K562 (cell line): ENCODE measurements around the gene ZBTB20. TPM values are rescaled to one million over a fixed set of nuclear protein-coding genes. Genes with fewer than 3 reads are reported as not detected.

Experiments
- ATAC-seq: fragments of 200-7000 bp; cut with Tn5 transposase; 3 replicates; pipeline ENCODE4 v1.9.1; 2020; ENCODE audit warnings: moderate library complexity
- BruUV-seq: library from RNA; stranded (reverse); fragments of 400-500 nt; replicated peaks from 2 replicates; lab custom pipeline; 2021; lab: Mats Ljungman, UMichigan
- CTCF ChIA-PET: fragments of 300-600 bp; formaldehyde crosslinking; extraction: SDS; loops from one replicate; lab custom pipeline; 2021; ENCODE audit warnings: low intra/inter-chr PET ratio; lab: Yijun Ruan, JAX
- POLR2A ChIA-PET: fragments of 300-600, 350-650 bp; sonication (Branson Sonifier 250); formaldehyde crosslinking; extraction: SDS; loops from one replicate; lab custom pipeline; 2021; ENCODE audit warnings: antibody characterized with exemption, inconsistent platforms; lab: Yijun Ruan, JAX
- DNase-seq, 4 experiments: peaks; one replicate each; pipeline versions ENCODE4 v3.0.0 to v3.0.0-alpha.2; 2011 to 2018; ENCODE audit warnings: low spot score in 3 of 4, mixed read lengths in 3 of 4; ENCODE audit errors: extremely low read depth in 1 of 4
- FAIRE-seq: peaks from 2 replicates; lab custom pipeline; 2011; peaks lifted over from hg19 to GRCh38; lab: Jason Lieb, UNC
- H2AFZ ChIP-seq: 2 replicates; pipeline ENCODE4 v1.6.0; 2011; ENCODE audit warnings: low read depth, low read length, control low read depth, inconsistent platforms
- H3K27ac ChIP-seq: fragments of 200-600 bp; 3 replicates; pipeline ENCODE4 v1.8.0; 2011; ENCODE audit warnings: low read depth, mild to moderate bottlenecking, control low read depth, inconsistent platforms, low read length, moderate library complexity, mixed read lengths; ENCODE audit errors: extremely low read depth
- H3K27me3 ChIP-seq, 2 experiments: fragments of 300-600 bp in 1 of 2; 2 replicates in 1 of 2; 3 replicates in 1 of 2; pipeline versions ENCODE4 v1.6.0 to v1.8.0; 2011; ENCODE audit warnings: inconsistent platforms in 2 of 2, low read length in 2 of 2, mild to moderate bottlenecking in 1 of 2, mixed read lengths in 1 of 2, moderate library complexity in 1 of 2; ENCODE audit not compliant: control insufficient read depth in 2 of 2, insufficient read depth in 2 of 2
- H3K36me3 ChIP-seq: fragments of 300-600 bp; 3 replicates; pipeline ENCODE4 v1.8.0; 2011; ENCODE audit warnings: mild to moderate bottlenecking, low read length, inconsistent platforms; ENCODE audit not compliant: control insufficient read depth, insufficient read depth
- H3K4me1 ChIP-seq, 2 experiments: fragments of 200-600 bp in 1 of 2; replicated peaks in 1 of 2; 2 replicates in 1 of 2; 3 replicates in 1 of 2; pipeline versions ENCODE4 v1.5.1 to v1.8.0; 2011; ENCODE audit warnings: inconsistent platforms in 2 of 2, low read length in 2 of 2, mild to moderate bottlenecking in 1 of 2, mixed read lengths in 1 of 2, moderate library complexity in 1 of 2; ENCODE audit not compliant: control insufficient read depth in 2 of 2, insufficient read depth in 2 of 2
- H3K4me2 ChIP-seq: 2 replicates; pipeline ENCODE4 v1.6.1; 2011; ENCODE audit warnings: low read length, control low read depth, inconsistent platforms, mixed read lengths; ENCODE audit not compliant: insufficient read depth
- H3K4me3 ChIP-seq: fragments of 200-600 bp; sonication (generic), shearing (Covaris generic); 2 replicates; pipeline ENCODE4 v1.5.1; 2016; ENCODE audit warnings: control low read depth, inconsistent platforms
- H3K79me2 ChIP-seq: fragments of 200-600 bp; 3 replicates; pipeline ENCODE4 v1.8.0; 2011; ENCODE audit warnings: low read length, inconsistent platforms; ENCODE audit not compliant: control insufficient read depth, insufficient read depth
- H3K9ac ChIP-seq, 2 experiments: 2 replicates each; pipeline versions ENCODE4 v1.6.0 to v1.6.1; 2011; ENCODE audit warnings: low read depth in 2 of 2, low read length in 2 of 2, control low read depth in 1 of 2, inconsistent platforms in 1 of 2, mild to moderate bottlenecking in 1 of 2, mixed read lengths in 1 of 2; ENCODE audit not compliant: insufficient read depth in 1 of 2
- H3K9me1 ChIP-seq: one replicate; pipeline ENCODE4 v1.6.0; 2011; ENCODE audit warnings: inconsistent platforms, mild to moderate bottlenecking, low read length, moderate library complexity; ENCODE audit not compliant: control insufficient read depth, insufficient read depth
- H3K9me3 ChIP-seq: replicated peaks from 2 replicates; pipeline ENCODE4 v1.5.1; 2011; ENCODE audit warnings: low read depth, low read length, inconsistent platforms; ENCODE audit not compliant: control insufficient read depth, insufficient read depth
- H4K20me1 ChIP-seq: replicated peaks from 2 replicates; pipeline ENCODE4 v1.6.1; 2011; ENCODE audit warnings: low read length, inconsistent platforms, mixed read lengths; ENCODE audit not compliant: control insufficient read depth, insufficient read depth
- ETV5 ChIP-seq: sonication (generic); formaldehyde crosslinking; IDR thresholded peaks from 2 replicates; pipeline ENCODE4 v1.4.0; 2020; ENCODE audit warnings: low read depth, mild to moderate bottlenecking, missing genetic modification reagents
- JUNB ChIP-seq: fragments of 450-650 bp; formaldehyde crosslinking; conservative IDR thresholded peaks from 2 replicates; pipeline ENCODE4 v1.4.0; 2020; ENCODE audit warnings: mild to moderate bottlenecking
- LCOR ChIP-seq: sonication (generic); formaldehyde crosslinking; IDR thresholded peaks from 2 replicates; pipeline ENCODE4 v1.8.0; 2022; ENCODE audit warnings: mild to moderate bottlenecking, missing genetic modification reagents
- MCM3 ChIP-seq: fragments of 450-650 bp; IDR thresholded peaks from 2 replicates; pipeline ENCODE4 v1.6.1; 2016
- POLR2A ChIP-seq: fragments of 450-650 bp; conservative IDR thresholded peaks from 2 replicates; pipeline ENCODE4 v1.6.1; 2016
- SMAD2 ChIP-seq: fragments of 150-350 bp; IDR thresholded peaks from 2 replicates; pipeline ENCODE4 v1.6.1; 2014; ENCODE audit warnings: low read depth, mild to moderate bottlenecking, low read length
- ZNF124 ChIP-seq: sonication (generic); formaldehyde crosslinking; IDR thresholded peaks from 2 replicates; pipeline ENCODE4 v1.8.1; 2022; ENCODE audit warnings: missing genetic modification reagents
- WGBS: fragments of 100-300 bp; shearing (Covaris generic); methylation state at CpG from one replicate; pipeline ENCODE4 v1.1.6; 2016; ENCODE audit warnings: low coverage, mixed read lengths; ENCODE audit not compliant: insufficient coverage; ENCODE audit errors: missing lambda C conversion rate; 5-methylcytosine and 5-hydroxymethylcytosine counted together
- in situ Hi-C: fragments of 300-500 bp; cut with MboI; formaldehyde crosslinking; loops from 4 replicates; pipeline ENCODE4 v1.15.0; 2018; ENCODE audit warnings: inconsistent platforms, mixed read lengths
- intact Hi-C: fragments of 100-400 bp; cut with micrococcal nuclease; formaldehyde crosslinking; loops from 2 replicates; pipeline ENCODE4 v1.14.2; 2022
- polyA plus RNA-seq, 8 experiments: library from polyadenylated mRNA; depleted of rRNA in 4 of 8; stranded (reverse) in 5 of 8; unstranded in 3 of 8; fragments of >200 nt; fragmentation: Nextera tagmentation in 2 of 8; fragmentation: Illumina TruSeq in 1 of 8; extraction: Ambion mirVana in 2 of 8; extraction: Trizol in 1 of 8; gene quantifications; 2 replicates each; pipeline versions ENCODE4 v1.2.1 to v1.2.3, GENCODE V29; 2011 to 2014; ENCODE audit warnings: inconsistent platforms in 1 of 8, missing spikeins in 1 of 8
- total RNA-seq, 7 experiments: library from RNA; depleted of rRNA in 6 of 7; stranded (reverse); fragments of >200 nt in 6 of 7; fragmentation: Illumina TruSeq in 2 of 7; extraction: Trizol in 2 of 7; gene quantifications; 2 replicates each; pipeline versions ENCODE4 v1.2.1 to v1.2.3, GENCODE V29; 2011 to 2021; ENCODE audit warnings: low replicate concordance in 1 of 7
- TF ChIP-seq, protein P1 (sequence below): fragments of 450-650 bp; formaldehyde crosslinking; IDR thresholded peaks from 2 replicates; pipeline ENCODE4 v1.4.0; 2020; ENCODE audit warnings: mild to moderate bottlenecking, mixed read lengths
- TF ChIP-seq, protein P2 (sequence below), 3 experiments: IDR thresholded peaks in 2 of 3; conservative IDR thresholded peaks in 1 of 3; 2 replicates each; pipeline ENCODE4 v1.5.1; 2011 to 2012; ENCODE audit warnings: low read length in 3 of 3, mild to moderate bottlenecking in 3 of 3, control low read depth in 2 of 3, improper control_type of control experiment in 1 of 3, inconsistent platforms in 1 of 3, low read depth in 1 of 3, mixed read lengths in 1 of 3, moderate library complexity in 1 of 3; ENCODE audit not compliant: insufficient read depth in 2 of 3

The ZBTB20 gene
- total and polyA plus RNA-seq, 9 of the 15 experiments (the other 6 are each of a cell fraction or from before 2014, with no cell fraction given) = 0.17 to 1.7 (median 0.45) TPM

DNA sequence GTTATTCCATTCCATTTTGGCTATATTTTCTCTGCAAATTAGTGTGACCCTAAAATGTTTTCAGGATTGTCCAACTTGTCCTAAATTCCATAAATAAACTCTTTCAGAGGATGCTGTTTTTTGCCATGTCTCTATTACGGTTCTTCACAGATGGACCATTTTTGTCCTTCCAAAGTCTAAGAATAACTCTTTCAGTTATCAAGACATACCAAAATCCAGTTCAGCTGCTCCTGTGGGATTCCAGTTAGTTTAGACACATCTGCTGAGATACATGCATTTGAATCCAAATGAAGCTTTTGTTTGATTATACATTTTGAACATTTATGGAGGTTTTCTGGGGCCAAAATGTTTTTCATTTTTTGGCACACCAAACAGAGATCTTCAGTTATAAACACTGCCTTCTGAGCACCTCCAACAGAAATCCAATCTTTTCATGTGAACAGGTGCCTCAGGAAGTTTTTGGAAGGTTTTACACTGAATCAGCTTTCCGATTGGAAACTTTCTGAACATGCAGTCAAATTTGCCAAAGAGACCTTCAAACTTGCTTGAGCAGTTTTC is 772.6 kb downstream of the ZBTB20 start:
- Histone ChIP-seq H3K27ac (no peak overlapping the region), H3K4me2 (no peak overlapping the region), H3K36me3 (no peaks in the 10 kb centered on the region), H3K27me3 (no peaks in the 10 kb centered on the region), H3K79me2 (no peaks in the 10 kb centered on the region), H2AFZ (no peak overlapping the region), H3K4me3 (no peak overlapping the region), H4K20me1 (no peaks in the 10 kb centered on the region), H3K9me1 (no peaks in the 10 kb centered on the region), H3K9ac (no peak overlapping the region), H3K9me3 (no peaks in the 10 kb centered on the region), H3K4me1 (no peaks in the 10 kb centered on the region)
- 4% methylated on average over 2 of the region's 2 CpGs for WGBS
- ChIA-PET CTCF (no interaction called here), POLR2A (no interaction called here)
- intact Hi-C loops = no loop called here
- BruUV-seq = no TSS peak
- DNase-seq = no peak
- no peak for FAIRE-seq
- in situ Hi-C loops = no loop called here
- TF ChIP-seq SMAD2 = no peak
- TF ChIP-seq ZNF124 (CRISPR knock-in tag) = no peak
- TF ChIP-seq POLR2A = no peak
- TF ChIP-seq LCOR (CRISPR knock-in tag) = no peak
- TF ChIP-seq ETV5 (CRISPR knock-in tag) = no peak
- no peak for TF ChIP-seq MCM3
- TF ChIP-seq, protein P1, sequence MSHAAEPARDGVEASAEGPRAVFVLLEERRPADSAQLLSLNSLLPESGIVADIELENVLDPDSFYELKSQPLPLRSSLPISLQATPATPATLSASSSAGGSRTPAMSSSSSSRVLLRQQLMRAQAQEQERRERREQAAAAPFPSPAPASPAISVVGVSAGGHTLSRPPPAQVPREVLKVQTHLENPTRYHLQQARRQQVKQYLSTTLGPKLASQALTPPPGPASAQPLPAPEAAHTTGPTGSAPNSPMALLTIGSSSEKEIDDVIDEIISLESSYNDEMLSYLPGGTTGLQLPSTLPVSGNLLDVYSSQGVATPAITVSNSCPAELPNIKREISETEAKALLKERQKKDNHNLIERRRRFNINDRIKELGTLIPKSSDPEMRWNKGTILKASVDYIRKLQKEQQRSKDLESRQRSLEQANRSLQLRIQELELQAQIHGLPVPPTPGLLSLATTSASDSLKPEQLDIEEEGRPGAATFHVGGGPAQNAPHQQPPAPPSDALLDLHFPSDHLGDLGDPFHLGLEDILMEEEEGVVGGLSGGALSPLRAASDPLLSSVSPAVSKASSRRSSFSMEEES (CRISPR knock-in tag) = no peak
- TF ChIP-seq, protein P2, sequence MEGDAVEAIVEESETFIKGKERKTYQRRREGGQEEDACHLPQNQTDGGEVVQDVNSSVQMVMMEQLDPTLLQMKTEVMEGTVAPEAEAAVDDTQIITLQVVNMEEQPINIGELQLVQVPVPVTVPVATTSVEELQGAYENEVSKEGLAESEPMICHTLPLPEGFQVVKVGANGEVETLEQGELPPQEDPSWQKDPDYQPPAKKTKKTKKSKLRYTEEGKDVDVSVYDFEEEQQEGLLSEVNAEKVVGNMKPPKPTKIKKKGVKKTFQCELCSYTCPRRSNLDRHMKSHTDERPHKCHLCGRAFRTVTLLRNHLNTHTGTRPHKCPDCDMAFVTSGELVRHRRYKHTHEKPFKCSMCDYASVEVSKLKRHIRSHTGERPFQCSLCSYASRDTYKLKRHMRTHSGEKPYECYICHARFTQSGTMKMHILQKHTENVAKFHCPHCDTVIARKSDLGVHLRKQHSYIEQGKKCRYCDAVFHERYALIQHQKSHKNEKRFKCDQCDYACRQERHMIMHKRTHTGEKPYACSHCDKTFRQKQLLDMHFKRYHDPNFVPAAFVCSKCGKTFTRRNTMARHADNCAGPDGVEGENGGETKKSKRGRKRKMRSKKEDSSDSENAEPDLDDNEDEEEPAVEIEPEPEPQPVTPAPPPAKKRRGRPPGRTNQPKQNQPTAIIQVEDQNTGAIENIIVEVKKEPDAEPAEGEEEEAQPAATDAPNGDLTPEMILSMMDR (IDR thresholded peaks at IDR 0.05 in 2 of 3, conservative IDR thresholded peaks at IDR 0.05 in 1 of 3; ENCODE audit: insufficient read depth in 2 of 3, low read depth in 1 of 3, low read length in 3 of 3) = no peak
- no peak for TF ChIP-seq JUNB (CRISPR knock-in tag)
- no peak for ATAC-seq
